Measurements from ENCODE around the gene RSAD1.

GRCh38 chr17:50534979-50535326, 56.3 kb downstream of the RSAD1 start:
- TF ChIP-seq GATA2 (IDR thresholded peaks at IDR 0.05; ENCODE audit: low read depth, low read length) (no peak), GATA3 (IDR thresholded peaks at IDR 0.05; ENCODE audit: low read depth, low read length) (no peak)

Measured in SH-SY5Y (cell line).